Left lobe of liver (tissue), 2 donors: Measurements from ENCODE around the gene SIGLEC8. TPM values are rescaled to one million over a fixed set of nuclear protein-coding genes. Genes with fewer than 3 reads are reported as not detected.
"Not testable (repeated sequence)": the region's sequence is repeated elsewhere in the genome, so short reads cannot be mapped to it uniquely, and the experiment has no call there.

Source experiments
- ATAC-seq: fragments of 200-7000 bp; cut with Tn5 transposase; one replicate; pipeline ENCODE4 v1.9.1; 2020; ENCODE audit warnings: mild to moderate bottlenecking, moderate library complexity
- DNase-seq: peaks from one replicate; pipeline ENCODE4 v3.0.0-alpha.2; 2020; ENCODE audit warnings: low spot score
- total RNA-seq: library from RNA; stranded (reverse); gene quantifications from one replicate; pipeline ENCODE4 v1.2.1, GENCODE V29; 2021
- donor health status: DM: no; HTN: no; CAD: no; lungs with moderate emphysema.
- donor health status: DM: no; HTN: yes; CAD: no.

Gene SIGLEC8
- total RNA-seq, 1 donor from 2014 or later, result 1.1 TPM

DNA sequence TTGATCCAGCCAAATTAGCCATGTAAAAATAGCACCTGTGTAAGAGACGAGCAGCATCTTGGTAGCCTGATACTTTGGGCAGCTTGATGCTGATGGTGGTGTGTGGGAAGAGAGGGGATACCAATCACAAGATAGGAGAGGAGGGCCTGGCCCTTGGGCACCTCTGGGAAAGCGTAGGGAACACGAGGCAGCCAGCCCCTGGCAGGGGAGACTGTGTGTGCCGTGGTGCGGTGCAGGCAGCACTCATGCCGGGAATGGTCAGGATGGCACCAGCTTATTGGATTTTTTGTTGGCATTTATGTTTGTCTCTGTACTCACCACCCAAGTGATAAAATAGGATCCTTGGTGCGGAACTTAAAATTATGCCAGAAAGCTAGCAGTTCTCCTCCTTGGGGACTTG is 10.2 kb downstream of the SIGLEC8 start:
- DNase-seq, result no peak
- ATAC-seq, result no peak

DNA sequence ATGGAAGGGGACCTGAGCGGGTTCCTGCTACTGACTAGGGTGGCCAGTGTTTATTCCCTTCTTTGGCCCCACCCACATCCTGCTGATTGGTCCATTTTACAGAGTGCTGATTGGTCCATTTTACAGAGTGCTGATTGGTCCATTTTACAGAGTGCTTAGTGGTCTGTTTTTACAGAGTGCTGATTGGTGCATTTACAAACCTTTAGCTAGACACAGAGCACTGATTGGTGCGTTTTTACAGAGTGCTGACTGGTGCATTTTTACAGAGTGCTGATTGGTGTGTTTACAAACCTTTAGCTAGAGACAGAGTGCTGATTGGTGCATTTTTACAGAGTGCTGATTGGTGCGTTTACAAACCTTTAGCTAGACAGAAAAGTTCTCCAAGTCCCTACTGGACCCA is 10.7 kb downstream of the SIGLEC8 start:
- not testable (repeated sequence) for ATAC-seq, DNase-seq

DNA sequence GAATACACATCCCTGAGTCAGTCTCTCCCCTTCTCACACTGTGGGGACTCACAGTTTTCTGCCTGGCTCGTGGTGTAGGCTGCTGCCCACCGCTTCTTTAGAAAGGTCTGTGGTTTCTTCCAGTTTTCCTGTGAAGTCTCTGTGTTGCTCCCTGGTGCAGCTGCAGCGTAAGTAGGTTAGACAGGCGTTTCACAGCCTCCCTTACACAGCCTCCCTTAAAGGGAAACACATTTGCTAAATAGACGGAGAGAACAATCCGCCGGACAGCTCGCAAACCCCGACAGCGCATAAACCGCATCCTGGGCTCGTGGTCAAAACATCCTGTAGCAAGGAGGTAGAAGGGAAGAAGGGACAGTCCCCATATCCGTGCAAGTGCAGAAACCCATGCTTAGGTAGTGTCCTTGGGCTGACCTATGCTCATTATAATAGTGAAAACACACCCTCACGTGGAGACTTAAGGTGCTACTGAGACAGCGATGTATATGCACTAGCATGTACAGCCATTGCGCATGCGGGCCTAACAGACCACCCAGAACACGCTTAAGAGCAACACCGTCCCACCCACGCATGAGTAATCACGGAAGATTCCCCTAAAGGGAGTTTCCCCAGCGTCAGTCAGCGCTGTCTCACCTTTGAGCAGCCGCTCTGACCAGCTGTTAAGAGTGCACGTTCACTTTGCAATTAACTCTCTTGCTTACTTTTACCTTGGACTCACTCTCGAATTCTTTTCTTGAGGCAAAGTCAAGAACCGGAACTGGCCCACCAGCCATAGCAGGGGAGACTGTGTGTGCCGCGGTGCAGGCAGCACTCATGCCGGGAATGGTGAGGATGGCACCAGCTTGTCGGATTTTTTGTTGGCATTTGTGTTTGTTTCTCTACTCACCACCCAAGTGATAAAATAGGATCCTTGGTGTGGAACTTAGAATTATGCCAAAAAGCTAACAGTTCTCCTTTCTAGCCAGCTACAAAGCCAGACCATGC is 16.6 kb downstream of the SIGLEC8 start:
- peak; percentile 16 for ATAC-seq
- peak; percentile 40 for DNase-seq

DNA sequence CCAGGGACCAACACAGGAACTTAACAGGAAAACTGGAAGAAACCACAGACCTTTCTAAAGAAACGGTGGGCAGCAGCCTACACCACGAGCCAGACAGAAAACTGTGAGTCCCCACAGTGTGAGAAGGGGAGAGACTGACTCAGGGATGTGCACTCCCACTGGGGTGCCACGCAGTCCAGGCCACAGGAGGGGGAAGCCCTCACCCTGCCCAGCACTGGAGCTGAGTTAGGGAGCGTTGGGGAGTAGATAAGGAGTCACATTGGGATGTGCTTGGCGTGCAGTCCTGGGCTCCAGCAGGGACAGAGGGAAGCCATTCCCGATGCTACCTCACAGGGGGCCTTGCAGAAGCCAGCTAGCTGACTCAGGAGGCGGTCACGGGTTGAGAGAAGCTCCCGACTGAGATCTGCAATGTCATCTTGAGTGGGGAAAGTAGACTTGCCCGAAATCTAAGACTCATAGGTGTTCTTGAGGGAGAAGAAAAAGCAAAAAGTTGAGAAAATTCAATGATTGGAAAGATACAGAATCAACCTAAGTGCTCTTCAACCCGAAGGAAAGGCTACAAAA is 17.3 kb downstream of the SIGLEC8 start:
- DNase-seq (no peak), ATAC-seq (no peak)

DNA sequence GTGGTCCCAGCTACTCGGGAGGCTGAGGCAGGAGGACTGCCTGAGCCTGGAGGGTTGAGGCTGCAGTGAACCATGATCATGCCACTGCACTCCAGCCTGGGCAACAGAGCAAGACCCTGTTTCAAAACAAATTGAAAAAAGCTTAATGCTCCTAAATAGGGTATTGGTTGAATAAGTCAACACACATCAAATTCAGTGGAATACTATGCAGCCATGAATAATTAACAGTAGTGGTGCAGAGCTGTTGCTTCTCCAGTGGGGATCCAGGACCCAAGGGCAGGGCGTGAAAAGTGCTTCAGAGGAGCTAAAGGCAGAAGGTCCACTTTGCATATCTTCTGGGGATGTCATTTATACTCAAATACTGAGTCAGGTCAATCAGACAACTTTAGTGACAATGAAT is 18.2 kb downstream of the SIGLEC8 start:
- DNase-seq, result no peak
- ATAC-seq, result no peak

- no peak for DNase-seq
- peak; percentile 57 for ATAC-seq
Measured at GRCh38 chr19:51439021-51439465, 19.2 kb downstream of the SIGLEC8 start.

- DNase-seq (no peak), ATAC-seq (no peak)
Measured at GRCh38 chr19:51434456-51434855, 23.8 kb downstream of the SIGLEC8 start.

DNA sequence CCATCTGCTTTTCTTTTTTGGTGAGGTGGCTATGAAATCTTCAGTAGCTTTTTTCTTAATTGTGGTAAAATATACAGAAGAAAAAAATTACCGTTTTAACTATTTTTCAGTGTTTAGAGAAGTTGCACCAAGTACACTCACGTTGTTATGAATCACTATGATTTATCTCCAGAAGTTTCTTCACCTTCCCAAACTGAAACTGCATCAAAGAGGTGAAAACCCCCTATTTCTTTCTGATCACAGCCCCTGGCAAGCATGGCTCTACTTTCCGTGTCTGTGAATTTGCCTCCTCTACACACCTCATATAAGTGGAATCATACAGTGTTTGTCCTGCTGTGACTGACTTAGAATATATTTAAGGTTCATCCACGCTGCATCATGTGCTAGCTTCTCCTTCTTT is 25.2 kb downstream of the SIGLEC8 start:
- no peak for DNase-seq
- no peak for ATAC-seq

GRCh38 chr19:51431124-51431523 is 27.1 kb downstream of the SIGLEC8 start:
- no peak for DNase-seq
- ATAC-seq, result peak; percentile 88

DNA sequence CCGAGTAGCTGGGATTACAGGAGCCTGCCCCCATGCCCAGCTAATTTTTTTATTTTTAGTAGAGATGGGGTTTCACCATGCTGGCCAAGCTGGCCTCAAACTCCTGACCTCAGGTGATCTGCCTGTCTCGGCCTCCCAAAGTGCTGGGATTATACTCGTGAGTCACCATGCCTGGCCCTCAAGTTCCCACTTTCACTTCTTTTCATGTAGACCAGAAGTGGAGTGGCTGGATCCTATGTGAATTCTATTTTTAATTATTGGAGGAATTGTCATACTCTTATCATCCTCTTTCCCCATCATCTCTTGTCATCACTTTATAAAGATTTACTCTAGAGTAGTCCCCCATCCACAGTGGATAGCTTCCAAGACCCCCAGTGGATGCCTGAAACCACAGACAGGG is 28.0 kb downstream of the SIGLEC8 start:
- ATAC-seq, result no peak
- DNase-seq, result no peak

- no peak for ATAC-seq
- no peak for DNase-seq
Measured at GRCh38 chr19:51427201-51427600, 31.1 kb downstream of the SIGLEC8 start.

- peak; percentile 86 for DNase-seq
- ATAC-seq, result peak; percentile 100
Measured at GRCh38 chr19:51422053-51422448, 36.2 kb downstream of the SIGLEC8 start.

- ATAC-seq, result no peak
- no peak for DNase-seq
Measured at GRCh38 chr19:51421229-51422052, 36.8 kb downstream of the SIGLEC8 start.

DNA sequence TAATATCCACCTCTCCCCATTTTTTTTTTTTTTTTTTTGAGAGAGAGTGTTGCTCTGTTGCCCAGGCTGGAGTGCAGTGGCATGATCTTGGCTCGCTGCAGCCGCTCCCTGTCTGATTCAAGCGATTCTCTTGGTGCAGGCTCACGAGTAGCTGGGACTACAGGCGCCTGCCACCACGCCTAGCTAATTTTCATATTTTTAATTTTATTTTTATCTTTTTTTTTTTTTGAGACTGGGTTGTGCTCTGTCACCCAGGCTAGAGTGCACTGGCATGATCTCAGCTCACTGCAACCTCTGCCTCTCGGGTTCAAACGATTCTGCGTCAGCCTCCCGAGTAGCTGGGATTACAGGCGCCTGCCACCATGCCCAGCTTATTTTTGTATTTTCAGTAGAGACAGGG is 37.7 kb downstream of the SIGLEC8 start:
- not testable (repeated sequence) for ATAC-seq, DNase-seq

DNA sequence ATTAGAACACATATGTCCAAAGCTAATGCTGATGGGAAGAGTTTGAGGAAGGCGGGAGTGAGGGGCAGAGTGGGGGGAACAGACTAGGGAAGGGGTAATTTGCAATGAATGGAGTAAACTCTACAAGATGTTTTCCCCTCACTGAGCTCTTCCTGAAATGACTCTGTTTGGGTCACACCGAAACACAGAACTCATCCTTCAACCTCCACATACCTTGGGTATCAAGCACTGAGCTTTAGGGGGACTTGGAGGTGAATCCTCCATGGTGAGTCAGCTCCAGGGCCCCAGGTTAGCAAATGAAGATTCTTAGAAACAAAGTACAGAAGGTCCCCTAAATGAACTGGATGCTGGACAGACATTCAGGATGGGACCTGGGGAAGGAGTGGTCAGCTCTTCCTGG is 39.5 kb downstream of the SIGLEC8 start:
- DNase-seq (no peak), ATAC-seq (no peak)

GRCh38 chr19:51417810-51418157 is 40.5 kb downstream of the SIGLEC8 start:
- DNase-seq (no peak), ATAC-seq (no peak)

- no peak for DNase-seq
- peak; percentile 23 for ATAC-seq
Measured at GRCh38 chr19:51417107-51417809, 41.0 kb downstream of the SIGLEC8 start, which contains the start of gene SIGLEC10. Gene SIGLEC10 (minus strand): TSS chr19:51417642. CDS start chr19:51417581, 61 bp downstream.

- DNase-seq, ATAC-seq: not testable (repeated sequence)
Measured at GRCh38 chr19:51416422-51416821, 41.8 kb downstream of the SIGLEC8 start.

DNA sequence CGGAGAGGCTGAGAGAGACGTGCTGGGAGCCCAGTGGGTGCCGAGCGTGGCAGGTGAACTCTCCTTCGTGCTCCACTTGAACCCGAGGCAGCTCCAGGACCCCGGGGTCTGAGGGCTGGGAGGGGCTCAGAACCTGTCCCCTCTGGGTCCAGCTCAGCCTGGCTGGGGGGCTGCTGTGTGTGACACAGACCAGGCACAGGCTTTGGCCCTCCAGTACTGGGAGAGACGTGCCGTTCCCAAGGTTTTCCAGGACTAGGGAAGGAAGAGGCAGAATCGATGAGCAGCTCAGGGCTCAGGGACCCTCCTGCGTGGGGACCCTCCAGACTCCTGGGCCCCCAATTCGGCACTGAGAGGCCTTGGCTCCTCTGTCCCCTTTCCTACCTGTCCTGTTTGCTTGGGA is 43.1 kb downstream of the SIGLEC8 start:
- DNase-seq (no peak), ATAC-seq (no peak)

DNA sequence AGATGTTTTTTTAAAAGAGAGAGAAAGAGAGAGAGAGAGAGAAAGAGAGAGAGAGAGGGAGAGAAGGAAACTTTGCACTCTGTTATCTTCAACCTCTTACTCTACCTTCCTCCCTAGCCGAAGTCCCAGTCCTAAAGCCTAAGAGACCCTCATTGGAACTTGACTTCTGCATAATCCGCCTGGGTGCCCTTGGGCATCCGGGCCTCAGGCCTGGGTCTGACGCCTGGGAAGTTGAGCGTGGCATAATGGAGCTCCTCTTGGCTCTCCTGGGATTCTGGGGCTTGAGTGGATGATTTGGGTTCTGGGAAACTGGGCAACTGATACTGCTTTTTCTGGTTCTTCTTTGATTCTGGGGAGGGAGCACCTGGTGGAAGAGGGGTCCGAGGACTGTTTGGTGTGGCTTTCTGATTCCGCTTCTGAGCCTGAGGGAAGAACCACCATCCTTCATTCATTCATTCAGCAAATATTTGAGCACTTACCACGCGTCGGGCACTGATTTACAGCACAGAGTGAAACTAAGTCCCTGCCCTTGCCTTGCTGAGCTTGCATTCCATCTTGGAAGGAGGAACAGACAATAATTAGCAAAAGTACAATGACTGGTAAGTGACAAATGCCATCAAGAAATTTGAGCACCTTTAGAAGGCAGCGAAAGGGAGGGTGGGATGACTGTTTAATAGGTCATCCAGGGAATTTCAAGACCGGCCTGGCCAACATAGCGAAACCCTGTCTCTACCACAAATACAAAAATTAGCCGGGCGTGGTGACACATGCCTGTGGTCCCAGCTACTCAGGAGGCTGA is 47.1 kb downstream of the SIGLEC8 start:
- ATAC-seq (no peak), DNase-seq (no peak)
